ENCODE results near the gene HIGD2A.

HIGD2A gene

GRCh38 chr5:176438959-176439757 is 50.6 kb downstream of the HIGD2A start:
- H3K4me3 Mint-ChIP-seq = no peak overlapping the region
- no peaks in the 10 kb centered on the region for H3K36me3 Mint-ChIP-seq
- H3K4me1 Mint-ChIP-seq (ENCODE audit: low read depth) = peaks cover 8% of the 10 kb centered on the region
- H3K9me3 Mint-ChIP-seq (ENCODE audit: low read depth) = no peaks in the 10 kb centered on the region
- H3K27me3 Mint-ChIP-seq = no peaks in the 10 kb centered on the region
- H3K27ac Mint-ChIP-seq = no peak overlapping the region
